ENCODE data around the gene C9orf78.

Gene C9orf78, protein sequence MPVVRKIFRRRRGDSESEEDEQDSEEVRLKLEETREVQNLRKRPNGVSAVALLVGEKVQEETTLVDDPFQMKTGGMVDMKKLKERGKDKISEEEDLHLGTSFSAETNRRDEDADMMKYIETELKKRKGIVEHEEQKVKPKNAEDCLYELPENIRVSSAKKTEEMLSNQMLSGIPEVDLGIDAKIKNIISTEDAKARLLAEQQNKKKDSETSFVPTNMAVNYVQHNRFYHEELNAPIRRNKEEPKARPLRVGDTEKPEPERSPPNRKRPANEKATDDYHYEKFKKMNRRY

GRCh38 chr9:129835128-129835859, at the start of gene C9orf78, which contains the start of gene USP20:
Gene C9orf78, minus strand, starts transcription at chr9:129835275. Its CDS starts 54 bp downstream, at chr9:129835221.
Gene USP20, plus strand, starts transcription at chr9:129835458. Its CDS starts 17,098 bp downstream, at chr9:129852556.
- TF ChIP-seq FOXM1 (IDR thresholded peaks at IDR 0.05; ENCODE audit: borderline replicate concordance, low read depth) (no peak), ZBTB7A (IDR thresholded peaks at IDR 0.05; ENCODE audit: low read depth) (no peak), NFIC (IDR thresholded peaks at IDR 0.05) (no peak), CREB1 (IDR thresholded peaks at IDR 0.05; ENCODE audit: low read depth) (peak; percentile 85), CEBPB (IDR thresholded peaks at IDR 0.05) (no peak), TCF12 (IDR thresholded peaks at IDR 0.05; ENCODE audit: low read depth) (no peak; the same call in 1 of the 2 replicates), EP300 (IDR thresholded peaks at IDR 0.05; ENCODE audit: borderline replicate concordance) (no peak), TAF1 (IDR thresholded peaks at IDR 0.05; ENCODE audit: low read depth) (peak; percentile 83), YY1 (IDR thresholded peaks at IDR 0.05; ENCODE audit: low read depth) (peak; percentile 51; the same call in 1 of the 2 replicates), RAD21 (IDR thresholded peaks at IDR 0.05; ENCODE audit: low read depth) (no peak), EGR1 (IDR thresholded peaks at IDR 0.05) (peak; percentile 49; the same call in 1 of the 2 replicates), TEAD4 (IDR thresholded peaks at IDR 0.05) (no peak), REST (IDR thresholded peaks at IDR 0.05; ENCODE audit: low read depth) (no peak)
- TF ChIP-seq, protein P1, sequence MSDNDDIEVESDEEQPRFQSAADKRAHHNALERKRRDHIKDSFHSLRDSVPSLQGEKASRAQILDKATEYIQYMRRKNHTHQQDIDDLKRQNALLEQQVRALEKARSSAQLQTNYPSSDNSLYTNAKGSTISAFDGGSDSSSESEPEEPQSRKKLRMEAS (IDR thresholded peaks at IDR 0.05), result peak; percentile 34
- TF ChIP-seq, protein P2, sequence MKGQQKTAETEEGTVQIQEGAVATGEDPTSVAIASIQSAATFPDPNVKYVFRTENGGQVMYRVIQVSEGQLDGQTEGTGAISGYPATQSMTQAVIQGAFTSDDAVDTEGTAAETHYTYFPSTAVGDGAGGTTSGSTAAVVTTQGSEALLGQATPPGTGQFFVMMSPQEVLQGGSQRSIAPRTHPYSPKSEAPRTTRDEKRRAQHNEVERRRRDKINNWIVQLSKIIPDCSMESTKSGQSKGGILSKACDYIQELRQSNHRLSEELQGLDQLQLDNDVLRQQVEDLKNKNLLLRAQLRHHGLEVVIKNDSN (IDR thresholded peaks at IDR 0.05), result no peak; the same call in 1 of the 2 replicates

- TF ChIP-seq TAF1 (IDR thresholded peaks at IDR 0.05; ENCODE audit: low read depth), result no peak
- TF ChIP-seq YY1 (IDR thresholded peaks at IDR 0.05; ENCODE audit: low read depth), result peak; percentile 58; the same call in 1 of the 2 replicates
These were observed 49.3 kb upstream of the C9orf78 start for GRCh38 chr9:129884220-129885017.

DNA sequence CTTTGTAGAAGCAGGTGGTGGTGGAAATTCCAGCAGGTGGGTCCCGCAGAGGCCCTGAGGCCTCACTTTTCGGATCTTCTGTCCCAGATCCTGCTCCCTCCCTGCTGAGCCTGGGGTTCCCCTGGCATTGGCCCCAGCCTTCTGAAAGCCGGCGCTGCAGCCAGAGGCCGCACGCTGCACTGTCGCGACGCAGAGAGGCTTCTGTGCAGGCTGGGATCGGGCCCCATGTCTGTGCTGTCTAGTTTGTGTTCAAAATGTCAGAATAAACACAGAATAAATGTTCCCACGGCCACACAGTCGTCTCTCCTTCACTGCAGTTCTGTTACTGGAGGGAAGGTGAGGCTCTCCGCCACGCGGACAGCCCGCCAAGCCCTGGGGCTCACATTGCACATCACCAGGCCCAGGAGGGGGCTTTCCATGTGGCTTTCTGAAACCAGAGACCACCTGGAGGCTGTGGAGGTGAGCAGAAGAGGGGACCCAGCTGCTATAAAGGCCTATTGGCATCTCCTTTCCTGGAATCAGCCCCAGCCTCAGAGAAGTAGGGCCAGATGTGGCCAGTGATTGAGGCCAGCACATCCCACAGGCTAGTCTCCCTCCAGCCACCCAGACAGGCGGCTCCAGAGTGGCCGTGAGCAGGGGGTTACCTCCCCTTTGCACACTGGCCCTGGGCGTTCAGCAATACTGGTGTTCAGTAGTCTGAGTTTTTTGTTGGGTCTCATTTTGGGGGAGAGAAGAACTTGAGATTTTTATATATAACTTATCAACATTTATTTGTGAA, 46.7 kb upstream of the C9orf78 start:
- no peak for TF ChIP-seq TEAD4 (IDR thresholded peaks at IDR 0.05)
- TF ChIP-seq, protein P2 (IDR thresholded peaks at IDR 0.05), result no peak

- no peak for TF ChIP-seq CREB1 (IDR thresholded peaks at IDR 0.05; ENCODE audit: low read depth)
- no peak for TF ChIP-seq YY1 (IDR thresholded peaks at IDR 0.05; ENCODE audit: low read depth)
- no peak for TF ChIP-seq ZBTB7A (IDR thresholded peaks at IDR 0.05; ENCODE audit: low read depth)
- no peak for TF ChIP-seq NFIC (IDR thresholded peaks at IDR 0.05)
- TF ChIP-seq EP300 (IDR thresholded peaks at IDR 0.05; ENCODE audit: borderline replicate concordance), result no peak
- TF ChIP-seq RAD21 (IDR thresholded peaks at IDR 0.05; ENCODE audit: low read depth), result no peak
- TF ChIP-seq, protein P2 (IDR thresholded peaks at IDR 0.05), result no peak
- TF ChIP-seq TEAD4 (IDR thresholded peaks at IDR 0.05), result no peak
- no peak for TF ChIP-seq EGR1 (IDR thresholded peaks at IDR 0.05)
- no peak for TF ChIP-seq FOXM1 (IDR thresholded peaks at IDR 0.05; ENCODE audit: borderline replicate concordance, low read depth)
- TF ChIP-seq TCF12 (IDR thresholded peaks at IDR 0.05; ENCODE audit: low read depth), result no peak
- no peak for TF ChIP-seq CEBPB (IDR thresholded peaks at IDR 0.05)
- no peak for TF ChIP-seq REST (IDR thresholded peaks at IDR 0.05; ENCODE audit: low read depth)
These were observed 45.8 kb upstream of the C9orf78 start for GRCh38 chr9:129880654-129881546.

Data from Ishikawa (cell line).